Testis (tissue), 5 donors: Measurements from ENCODE around the gene PLA2G5. TPM values are rescaled to one million over a fixed set of nuclear protein-coding genes. Genes with fewer than 3 reads are reported as not detected.
"Not testable (repeated sequence)": the region's sequence is repeated elsewhere in the genome, so short reads cannot be mapped to it uniquely, and the experiment has no call there.

ENCODE experiments used
- DNase-seq: peaks from one replicate; pipeline ENCODE4 v3.0.0-alpha.2; 2019
- H3K27ac ChIP-seq, 2 donors: fragments of 200-600 bp; sonication (generic); one replicate each; pipeline ENCODE4 v1.5.1; 2019
- H3K27me3 ChIP-seq: fragments of 200-600 bp; sonication (generic); one replicate; pipeline ENCODE4 v1.5.1; 2019
- H3K36me3 ChIP-seq: fragments of 200-600 bp; sonication (generic); one replicate; pipeline ENCODE4 v1.5.1; 2017; ENCODE audit warnings: low read depth; ENCODE audit errors: missing control alignments
- H3K4me1 ChIP-seq: fragments of 200-600 bp; sonication (generic); one replicate; pipeline ENCODE4 v1.5.1; 2019
- H3K4me3 ChIP-seq, 2 donors: fragments of 200-600 bp; sonication (generic); one replicate each; pipeline ENCODE4 v1.5.1; 2017 to 2019
- H3K9me3 ChIP-seq: fragments of 200-600 bp; sonication (generic); one replicate; pipeline ENCODE4 v1.5.1; 2017
- CTCF ChIP-seq, 3 experiments: fragments of 450-650 bp in 2 of 3; fragments of 200-600 bp in 1 of 3; sonication (generic) in 1 of 3; IDR thresholded peaks; one replicate each; pipeline ENCODE4 v1.5.1; 2016 to 2019; ENCODE audit warnings: antibody characterized with exemption in 3 of 3, mild to moderate bottlenecking in 2 of 3, moderate library complexity in 1 of 3
- POLR2A ChIP-seq: fragments of 450-650 bp; IDR thresholded peaks from one replicate; pipeline ENCODE4 v1.6.1; 2017; ENCODE audit warnings: antibody characterized with exemption, mild to moderate bottlenecking, moderate library complexity
- WGBS, 2 donors: methylation state at CpG; one replicate each; pipeline ENCODE4 v1.1.5; 2018; 5-methylcytosine and 5-hydroxymethylcytosine counted together
- intact Hi-C: fragments of 100-400 bp; cut with DNase I; formaldehyde crosslinking; loops from one replicate; pipeline ENCODE4 v1.15.1; 2023; ENCODE audit warnings: low total_unique reads
- long read RNA-seq, 2 donors: transcript quantifications; one replicate each; lab custom pipeline, GENCODE V29; 2026
- polyA plus RNA-seq: library from polyadenylated mRNA; stranded (reverse); fragments of 350-450 nt; fragmentation: Illumina TruSeq; extraction: RNeasy Lipid Tissue Mini Kit (QIAGEN cat#74804); gene quantifications from one replicate; pipeline ENCODE4 v1.2.3, GENCODE V29; 2014; ENCODE audit warnings: low read depth, low replicate concordance; ENCODE audit not compliant: insufficient read depth
- total RNA-seq, 2 donors: library from RNA; depleted of rRNA; stranded (reverse); fragments of >200 nt; gene quantifications; one replicate each; pipeline ENCODE4 v1.2.3, GENCODE V29; 2016

PLA2G5 gene, protein sequence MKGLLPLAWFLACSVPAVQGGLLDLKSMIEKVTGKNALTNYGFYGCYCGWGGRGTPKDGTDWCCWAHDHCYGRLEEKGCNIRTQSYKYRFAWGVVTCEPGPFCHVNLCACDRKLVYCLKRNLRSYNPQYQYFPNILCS
- 10 to 100 TPM; 19.8 to 21.2 TPM for total RNA-seq
- 17.6 TPM for polyA plus RNA-seq
- long read RNA-seq, donor 1, partial matches to known transcripts, result 0 of 2 reads
- long read RNA-seq, donor 1, other reads (novel, unspliced or antisense), result 0 of 2 reads
- long read RNA-seq, donor 2, partial matches to known transcripts, result 0 of 2 reads
- long read RNA-seq, donor 2, other reads (novel, unspliced or antisense), result 0 of 2 reads

DNA sequence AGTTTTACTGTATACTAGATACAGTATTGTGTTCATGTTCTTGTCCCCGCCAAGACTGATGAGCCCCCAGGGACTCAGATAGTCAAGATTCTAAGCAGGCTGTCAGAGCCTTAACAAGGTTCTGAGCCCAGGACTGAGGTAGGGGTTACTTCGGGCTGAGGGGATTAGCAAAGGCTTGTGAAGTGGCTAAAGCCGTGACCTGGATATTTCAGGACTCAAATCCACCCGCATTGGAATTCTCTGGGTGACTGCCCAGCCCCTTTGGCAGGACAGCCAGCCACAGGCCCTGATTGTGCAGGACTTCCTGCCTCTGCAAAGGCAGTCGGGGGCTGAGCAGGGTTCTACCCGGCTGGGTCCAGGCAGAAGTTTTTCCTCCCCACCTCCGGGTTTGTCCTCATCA, at the start of gene PLA2G5:
Gene PLA2G5, plus strand, starts transcription at position 321 of the 400 bp plus-strand sequence. CDS start 14,637 bp downstream, outside the sequence.
- TF ChIP-seq CTCF (IDR thresholded peaks at IDR 0.05) (no peak), POLR2A (no peak)
- no peaks in the 10 kb centered on the region for H3K9me3 ChIP-seq
- no peak within 1 kb of the TSS for H3K4me3 ChIP-seq
- H3K36me3 ChIP-seq, result no peaks in the 10 kb centered on the region
- H3K4me1 ChIP-seq, result peaks cover 9% of the 10 kb centered on the region
- DNase-seq, result peak; percentile 68
- WGBS, 2 donors, result 33 to 36% methylated on average over 7 of the region's 7 CpGs
- peak within 1 kb of the TSS in 1 of 2 donors; percentile 31 for H3K27ac ChIP-seq
- intact Hi-C loops, result no loop called here
- no peaks in the 10 kb centered on the region for H3K27me3 ChIP-seq

- WGBS, 2 donors, result 12 to 27% methylated on average over 5 of the region's 5 CpGs
- no peaks in the 10 kb centered on the region for H3K27me3 ChIP-seq
- no peaks in the 10 kb centered on the region for H3K9me3 ChIP-seq
- DNase-seq, result peak; percentile 68
- peak overlapping the region; percentile 85 to 94 for H3K27ac ChIP-seq
- TF ChIP-seq CTCF (IDR thresholded peaks at IDR 0.05), result no peak
- TF ChIP-seq POLR2A, result no peak
- H3K4me3 ChIP-seq, result peak overlapping the region; percentile 62 to 73
- peaks cover 30% of the 10 kb centered on the region for H3K4me1 ChIP-seq
- intact Hi-C loops, result no loop called here
- H3K36me3 ChIP-seq, result no peaks in the 10 kb centered on the region
These were observed 41.9 kb upstream of the PLA2G5 start for GRCh38 chr1:20028125-20028524.

- Histone ChIP-seq H3K27ac (peak overlapping the region; percentile 85 to 94), H3K36me3 (no peaks in the 10 kb centered on the region), H3K27me3 (no peaks in the 10 kb centered on the region), H3K4me3 (peak overlapping the region; percentile 62 to 73), H3K4me1 (peaks cover 34% of the 10 kb centered on the region), H3K9me3 (no peaks in the 10 kb centered on the region)
- 30 to 31% methylated on average over 5 of the region's 5 CpGs for WGBS, 2 donors
- intact Hi-C loops, result no loop called here
- DNase-seq, result no peak
- TF ChIP-seq CTCF (IDR thresholded peaks at IDR 0.05) (no peak), POLR2A (no peak)
These were observed 41.3 kb upstream of the PLA2G5 start for GRCh38 chr1:20028726-20029125.

- peak overlapping the region; percentile 62 to 73 for H3K4me3 ChIP-seq
- H3K27me3 ChIP-seq, result no peaks in the 10 kb centered on the region
- peak; percentile 83 for DNase-seq
- TF ChIP-seq POLR2A (no peak), CTCF (IDR thresholded peaks at IDR 0.05) (no peak)
- no peaks in the 10 kb centered on the region for H3K9me3 ChIP-seq
- peak overlapping the region; percentile 85 to 94 for H3K27ac ChIP-seq
- WGBS, 2 donors, result 19 to 26% methylated on average over 20 of the region's 20 CpGs
- H3K36me3 ChIP-seq, result no peaks in the 10 kb centered on the region
- intact Hi-C loops, result no loop called here
- H3K4me1 ChIP-seq, result peaks cover 35% of the 10 kb centered on the region
These were observed 40.6 kb upstream of the PLA2G5 start for GRCh38 chr1:20029178-20029912.

DNA sequence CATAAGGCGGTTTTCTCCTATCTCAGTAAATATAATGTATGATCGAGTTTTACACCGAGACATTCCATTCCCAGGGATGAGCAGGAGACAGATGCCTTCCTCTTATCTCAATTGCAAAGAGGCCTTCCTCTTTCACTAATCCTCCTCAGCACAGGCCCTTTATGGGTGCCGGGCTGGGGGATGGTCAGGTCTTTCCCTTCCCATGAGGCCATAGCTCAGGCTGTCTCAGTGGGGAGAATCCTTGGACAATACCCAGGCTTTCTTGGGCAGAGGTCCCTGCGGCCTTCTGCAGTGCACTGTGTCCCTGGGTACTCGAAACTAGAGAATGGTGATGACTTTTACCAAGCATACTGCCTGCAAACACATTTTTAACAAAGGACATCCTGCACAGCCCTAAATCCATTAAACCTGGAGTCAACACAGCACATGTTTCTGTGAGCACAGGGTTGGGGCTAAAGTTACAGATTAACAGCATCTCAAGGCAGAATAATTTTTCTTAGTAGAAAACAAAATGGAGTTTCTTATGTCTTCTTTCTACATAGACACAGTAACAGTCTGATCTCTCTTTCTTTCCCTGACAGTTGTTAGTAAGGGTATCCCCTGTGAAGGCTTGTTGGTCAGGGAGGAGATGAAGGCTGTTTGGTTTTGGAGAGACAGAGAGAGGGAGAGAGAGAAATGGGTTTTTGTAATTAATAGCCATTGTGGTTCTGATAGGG, 39.4 kb upstream of the PLA2G5 start:
- 39 to 50% methylated on average over 6 of the region's 6 CpGs for WGBS, 2 donors
- H3K27me3 ChIP-seq, H3K36me3 ChIP-seq, H3K9me3 ChIP-seq, intact Hi-C loops: not testable (repeated sequence)
- Histone ChIP-seq H3K4me3 (peak overlapping the region; percentile 23 to 73), H3K27ac (peak overlapping the region; percentile 85 to 94), H3K4me1 (peaks cover 39% of the 10 kb centered on the region)
- peak; percentile 33 for DNase-seq
